GM12878 (cell line): ENCODE results near the gene CD151. TPM values are rescaled to one million over a fixed set of nuclear protein-coding genes. Genes with fewer than 3 reads are reported as not detected.

Source experiments
- ATAC-seq: fragments of 200-7000 bp; cut with Tn5 transposase; 3 replicates; pipeline ENCODE4 v1.9.1; 2020; ENCODE audit warnings: mild to moderate bottlenecking, moderate library complexity
- BruUV-seq: library from RNA; stranded (reverse); fragments of 400-500 nt; replicated peaks from 2 replicates; lab custom pipeline; 2021; lab: Mats Ljungman, UMichigan
- CTCF ChIA-PET: fragments of 300-600 bp; sonication (Branson Sonifier 250); formaldehyde crosslinking; extraction: SDS; loops from one replicate; lab custom pipeline; 2021; ENCODE audit warnings: inconsistent platforms; lab: Yijun Ruan, JAX
- POLR2A ChIA-PET: fragments of 350-600 bp; formaldehyde crosslinking; extraction: SDS; loops from one replicate; lab custom pipeline; 2021; ENCODE audit warnings: inconsistent platforms; lab: Charles Lee
- RAD21 ChIA-PET: fragments of 300-600 bp; sonication (Branson Sonifier 250); formaldehyde crosslinking; loops from one replicate; lab custom pipeline; 2023; ENCODE audit warnings: antibody characterized with exemption; ENCODE audit not compliant: unreplicated experiment; lab: Charles Lee
- SMC1A ChIA-PET: fragments of 300-600 bp; sonication (Branson Sonifier 250); formaldehyde crosslinking; loops from one replicate; lab custom pipeline; 2023; ENCODE audit not compliant: unreplicated experiment, uncharacterized antibody; lab: Charles Lee
- DNase-seq: peaks from one replicate; pipeline ENCODE4 v3.0.0-alpha.2; 2011; ENCODE audit warnings: low read depth, low spot score
- FAIRE-seq: peaks from 3 replicates; lab custom pipeline; 2011; peaks lifted over from hg19 to GRCh38; lab: Jason Lieb, UNC
- H2AFZ ChIP-seq: 2 replicates; pipeline ENCODE4 v1.6.0; 2011; ENCODE audit warnings: low read depth, low read length, control low read depth; ENCODE audit not compliant: control insufficient read depth
- H3K27ac ChIP-seq: 2 replicates; pipeline ENCODE4 v1.5.1; 2011; ENCODE audit warnings: control low read depth; ENCODE audit not compliant: control insufficient read depth, insufficient read depth
- H3K27me3 ChIP-seq, 2 experiments: replicated peaks in 1 of 2; 2 replicates each; pipeline versions ENCODE4 v1.6.0 to v1.6.1; 2011; ENCODE audit warnings: low read length in 1 of 2; ENCODE audit not compliant: control insufficient read depth in 2 of 2, insufficient read depth in 2 of 2
- H3K36me3 ChIP-seq, 2 experiments: 2 replicates each; pipeline ENCODE4 v1.5.1; 2011; ENCODE audit warnings: low read length in 1 of 2; ENCODE audit not compliant: control insufficient read depth in 2 of 2, insufficient read depth in 2 of 2
- H3K4me1 ChIP-seq: 2 replicates; pipeline ENCODE4 v1.6.1; 2011; ENCODE audit warnings: mild to moderate bottlenecking, low read length, moderate library complexity, mixed read lengths; ENCODE audit not compliant: control insufficient read depth, insufficient read depth
- H3K4me2 ChIP-seq: 2 replicates; pipeline ENCODE4 v1.6.0; 2011; ENCODE audit warnings: control low read depth; ENCODE audit not compliant: control insufficient read depth, insufficient read depth
- H3K4me3 ChIP-seq: fragments of 200-600 bp; sonication (generic); 2 replicates; pipeline ENCODE4 v1.5.1; 2016
- H3K79me2 ChIP-seq: 2 replicates; pipeline ENCODE4 v1.6.0; 2011; ENCODE audit warnings: low read length; ENCODE audit not compliant: control insufficient read depth, insufficient read depth
- H3K9ac ChIP-seq: 2 replicates; pipeline ENCODE4 v1.8.0; 2011; ENCODE audit warnings: low read length, control low read depth, mixed read lengths; ENCODE audit not compliant: control insufficient read depth, insufficient read depth
- H3K9me3 ChIP-seq: replicated peaks from 3 replicates; pipeline ENCODE4 v1.5.1; 2011; ENCODE audit warnings: mild to moderate bottlenecking, low read length; ENCODE audit not compliant: control insufficient read depth, insufficient read depth
- H4K20me1 ChIP-seq: 2 replicates; pipeline ENCODE4 v1.6.0; 2011; ENCODE audit not compliant: control insufficient read depth, insufficient read depth
- BACH1 ChIP-seq: fragments of 450-650 bp; IDR thresholded peaks from 2 replicates; pipeline ENCODE4 v1.6.1; 2017; ENCODE audit warnings: mild to moderate bottlenecking, borderline replicate concordance
- CBX3 ChIP-seq: fragments of 200-600 bp; sonication (generic); IDR thresholded peaks from 2 replicates; pipeline ENCODE4 v1.6.1; 2016; ENCODE audit warnings: low read depth, borderline replicate concordance
- GATAD2B ChIP-seq: fragments of 450-650 bp; conservative IDR thresholded peaks from 2 replicates; pipeline ENCODE4 v1.6.1; 2017; ENCODE audit warnings: low read depth, mild to moderate bottlenecking, moderate library complexity
- IKZF1 ChIP-seq: fragments of 450-650 bp; conservative IDR thresholded peaks from 2 replicates; pipeline ENCODE4 v1.6.1; 2017; ENCODE audit warnings: antibody characterized with exemption, mild to moderate bottlenecking
- NR2F1 ChIP-seq: fragments of 450-650 bp; conservative IDR thresholded peaks from 2 replicates; pipeline ENCODE4 v1.6.1; 2017; ENCODE audit warnings: mild to moderate bottlenecking
- PAX8 ChIP-seq: fragments of 450-650 bp; IDR thresholded peaks from 2 replicates; pipeline ENCODE4 v1.6.1; 2017; ENCODE audit warnings: mild to moderate bottlenecking, moderate library complexity
- PML ChIP-seq: IDR thresholded peaks from 2 replicates; pipeline ENCODE4 v1.6.1; 2012; ENCODE audit warnings: low read length, inconsistent platforms
- RAD21 ChIP-seq: IDR thresholded peaks from 2 replicates; pipeline ENCODE4 v1.6.1; 2011; ENCODE audit warnings: mild to moderate bottlenecking, low read depth, low read length, moderate library complexity; ENCODE audit not compliant: insufficient read depth
- SMC3 ChIP-seq: IDR thresholded peaks from 2 replicates; pipeline ENCODE4 v1.6.1; 2011; ENCODE audit warnings: low read length, improper control_type of control experiment, borderline replicate concordance
- SREBF2 ChIP-seq: IDR thresholded peaks from 2 replicates; pipeline ENCODE4 v1.6.1; 2012; ENCODE audit warnings: mild to moderate bottlenecking, low read length
- YY1 ChIP-seq: IDR thresholded peaks from 2 replicates; pipeline ENCODE4 v1.6.1; 2011; ENCODE audit warnings: low read depth, mild to moderate bottlenecking, low read length
- ZSCAN29 ChIP-seq: fragments of 450-650 bp; IDR thresholded peaks from 2 replicates; pipeline ENCODE4 v1.6.1; 2017; ENCODE audit warnings: mild to moderate bottlenecking, moderate library complexity
- WGBS: methylation state at CpG from one replicate; pipeline ENCODE4 v1.1.6; 2016; ENCODE audit warnings: low lambda C conversion rate; ENCODE audit not compliant: insufficient replicate concordance, insufficient coverage; ENCODE audit errors: missing lambda C conversion rate; 5-methylcytosine and 5-hydroxymethylcytosine counted together
- in situ Hi-C: fragments of 300-500 bp; cut with MboI; formaldehyde crosslinking; loops from 9 replicates; pipeline ENCODE4 v1.14.3; 2018; ENCODE audit warnings: mixed read lengths
- intact Hi-C: fragments of 100-400 bp; cut with micrococcal nuclease; formaldehyde crosslinking; loops from one replicate; pipeline ENCODE4 v1.14.2; 2022; ENCODE audit not compliant: unreplicated experiment
- polyA plus RNA-seq, 11 experiments: library from polyadenylated mRNA; depleted of rRNA in 4 of 11; unstranded in 6 of 11; stranded (reverse) in 5 of 11; fragments of >200 nt; fragmentation: Nextera tagmentation in 4 of 11; fragmentation: Illumina TruSeq in 1 of 11; extraction: Ambion mirVana in 4 of 11; extraction: Trizol in 1 of 11; gene quantifications; 1 replicate in 1 of 11; 2 replicates in 10 of 11; pipeline versions ENCODE4 v1.2.1 to v1.2.3, GENCODE V29; 2011 to 2016; ENCODE audit warnings: inconsistent platforms in 2 of 11, missing spikeins in 2 of 11, low read depth in 1 of 11
- total RNA-seq, 4 experiments: library from RNA; depleted of rRNA in 3 of 4; stranded (reverse); fragments of >200 nt in 3 of 4; fragmentation: Illumina TruSeq in 1 of 4; extraction: Trizol in 1 of 4; gene quantifications; 2 replicates each; pipeline versions ENCODE4 v1.2.1 to v1.2.3, GENCODE V29; 2013 to 2021
- TF ChIP-seq, protein P1 (sequence below): IDR thresholded peaks from 2 replicates; pipeline ENCODE4 v1.6.1; 2011; ENCODE audit warnings: low read depth, mild to moderate bottlenecking, low read length, moderate library complexity, borderline replicate concordance; ENCODE audit errors: extremely low read depth
- TF ChIP-seq, protein P2 (sequence below): IDR thresholded peaks from 2 replicates; pipeline ENCODE4 v1.6.1; 2012; ENCODE audit warnings: mild to moderate bottlenecking, low read depth, low read length
- TF ChIP-seq, protein P3 (sequence below), 3 experiments: IDR thresholded peaks in 2 of 3; conservative IDR thresholded peaks in 1 of 3; 2 replicates each; pipeline ENCODE4 v1.5.1; 2011; ENCODE audit warnings: low read depth in 3 of 3, low read length in 3 of 3, mild to moderate bottlenecking in 3 of 3, control low read depth in 2 of 3, moderate library complexity in 2 of 3, inconsistent platforms in 1 of 3, mixed read lengths in 1 of 3; ENCODE audit not compliant: control insufficient read depth in 2 of 3, insufficient read depth in 1 of 3; ENCODE audit errors: extremely low read depth in 1 of 3

Gene CD151
- total and polyA plus RNA-seq, 10 of the 15 experiments (the other 5 are each of a cell fraction or from before 2014, with no cell fraction given) = 0.52 to 41.7 (median 14.7) TPM

DNA sequence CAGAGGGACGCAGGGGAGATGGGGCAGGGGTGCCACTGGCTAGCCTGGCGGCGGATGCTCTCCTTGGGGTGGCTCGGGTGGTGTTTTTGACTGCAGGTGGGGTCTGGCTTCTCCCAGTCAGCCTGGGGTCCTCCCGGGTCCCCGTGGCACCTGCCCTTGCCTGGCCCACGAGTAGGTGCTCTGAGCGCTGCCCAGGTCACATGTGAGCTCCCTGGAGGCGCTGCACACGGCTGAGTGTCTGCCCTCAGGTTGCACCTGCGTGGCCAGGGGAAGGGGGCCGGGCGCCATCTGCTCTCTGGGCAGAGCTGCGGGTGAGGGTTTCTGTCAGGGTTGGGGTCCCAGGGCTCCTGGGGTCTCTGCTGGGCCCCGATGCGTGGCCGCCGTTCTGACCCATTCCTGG lies 15.1 kb downstream of the CD151 start (continued):
- TF ChIP-seq SREBF2 = no peak
- TF ChIP-seq PML = no peak
- TF ChIP-seq, protein P1, sequence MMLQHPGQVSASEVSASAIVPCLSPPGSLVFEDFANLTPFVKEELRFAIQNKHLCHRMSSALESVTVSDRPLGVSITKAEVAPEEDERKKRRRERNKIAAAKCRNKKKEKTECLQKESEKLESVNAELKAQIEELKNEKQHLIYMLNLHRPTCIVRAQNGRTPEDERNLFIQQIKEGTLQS = no peak
- no peak for TF ChIP-seq CBX3

DNA sequence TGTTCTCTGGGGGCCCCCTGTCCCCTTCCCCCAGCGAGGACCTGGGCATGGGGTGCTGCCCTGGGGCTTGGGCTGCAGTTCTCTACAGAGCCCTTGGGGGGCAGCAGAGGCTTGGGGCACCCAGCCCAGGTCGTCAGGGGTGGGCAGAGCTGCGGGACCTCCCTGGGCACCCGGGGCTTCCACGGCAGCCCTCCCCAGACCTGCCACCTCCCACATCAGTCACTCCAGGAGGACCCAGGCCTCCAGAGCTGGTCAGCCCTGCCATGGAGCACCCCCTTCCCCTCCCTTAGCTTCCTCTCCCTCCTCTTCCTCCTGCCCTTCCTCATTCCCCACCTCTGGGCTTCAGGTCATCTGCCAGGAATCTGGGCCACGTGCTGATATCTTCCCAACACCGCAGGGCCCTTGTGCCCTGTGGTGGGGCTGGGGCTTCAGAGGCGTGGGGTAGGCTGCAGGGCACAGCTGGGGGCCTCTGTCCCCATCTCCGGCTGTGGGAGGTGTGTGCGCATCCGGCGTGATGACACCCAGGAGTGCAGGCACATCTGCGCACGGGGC lies 15.7 kb downstream of the CD151 start:
- Histone ChIP-seq H3K27ac (no peak overlapping the region), H3K79me2 (no peaks in the 10 kb centered on the region), H3K9me3 (no peaks in the 10 kb centered on the region), H3K4me2 (no peak overlapping the region), H3K4me1 (peaks cover 8% of the 10 kb centered on the region), H4K20me1 (no peaks in the 10 kb centered on the region), H2AFZ (no peak overlapping the region), H3K27me3 (no peaks in the 10 kb centered on the region; a peak in 1 of 4 replicates), H3K9ac (no peak overlapping the region), H3K4me3 (no peak overlapping the region), H3K36me3 (no peaks in the 10 kb centered on the region)
- no peak for TF ChIP-seq BACH1
- TF ChIP-seq YY1 = peak; percentile 21; the same call in 1 of the 2 replicates
- TF ChIP-seq, protein P2, sequence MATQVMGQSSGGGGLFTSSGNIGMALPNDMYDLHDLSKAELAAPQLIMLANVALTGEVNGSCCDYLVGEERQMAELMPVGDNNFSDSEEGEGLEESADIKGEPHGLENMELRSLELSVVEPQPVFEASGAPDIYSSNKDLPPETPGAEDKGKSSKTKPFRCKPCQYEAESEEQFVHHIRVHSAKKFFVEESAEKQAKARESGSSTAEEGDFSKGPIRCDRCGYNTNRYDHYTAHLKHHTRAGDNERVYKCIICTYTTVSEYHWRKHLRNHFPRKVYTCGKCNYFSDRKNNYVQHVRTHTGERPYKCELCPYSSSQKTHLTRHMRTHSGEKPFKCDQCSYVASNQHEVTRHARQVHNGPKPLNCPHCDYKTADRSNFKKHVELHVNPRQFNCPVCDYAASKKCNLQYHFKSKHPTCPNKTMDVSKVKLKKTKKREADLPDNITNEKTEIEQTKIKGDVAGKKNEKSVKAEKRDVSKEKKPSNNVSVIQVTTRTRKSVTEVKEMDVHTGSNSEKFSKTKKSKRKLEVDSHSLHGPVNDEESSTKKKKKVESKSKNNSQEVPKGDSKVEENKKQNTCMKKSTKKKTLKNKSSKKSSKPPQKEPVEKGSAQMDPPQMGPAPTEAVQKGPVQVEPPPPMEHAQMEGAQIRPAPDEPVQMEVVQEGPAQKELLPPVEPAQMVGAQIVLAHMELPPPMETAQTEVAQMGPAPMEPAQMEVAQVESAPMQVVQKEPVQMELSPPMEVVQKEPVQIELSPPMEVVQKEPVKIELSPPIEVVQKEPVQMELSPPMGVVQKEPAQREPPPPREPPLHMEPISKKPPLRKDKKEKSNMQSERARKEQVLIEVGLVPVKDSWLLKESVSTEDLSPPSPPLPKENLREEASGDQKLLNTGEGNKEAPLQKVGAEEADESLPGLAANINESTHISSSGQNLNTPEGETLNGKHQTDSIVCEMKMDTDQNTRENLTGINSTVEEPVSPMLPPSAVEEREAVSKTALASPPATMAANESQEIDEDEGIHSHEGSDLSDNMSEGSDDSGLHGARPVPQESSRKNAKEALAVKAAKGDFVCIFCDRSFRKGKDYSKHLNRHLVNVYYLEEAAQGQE = no peak
- TF ChIP-seq, protein P3, sequence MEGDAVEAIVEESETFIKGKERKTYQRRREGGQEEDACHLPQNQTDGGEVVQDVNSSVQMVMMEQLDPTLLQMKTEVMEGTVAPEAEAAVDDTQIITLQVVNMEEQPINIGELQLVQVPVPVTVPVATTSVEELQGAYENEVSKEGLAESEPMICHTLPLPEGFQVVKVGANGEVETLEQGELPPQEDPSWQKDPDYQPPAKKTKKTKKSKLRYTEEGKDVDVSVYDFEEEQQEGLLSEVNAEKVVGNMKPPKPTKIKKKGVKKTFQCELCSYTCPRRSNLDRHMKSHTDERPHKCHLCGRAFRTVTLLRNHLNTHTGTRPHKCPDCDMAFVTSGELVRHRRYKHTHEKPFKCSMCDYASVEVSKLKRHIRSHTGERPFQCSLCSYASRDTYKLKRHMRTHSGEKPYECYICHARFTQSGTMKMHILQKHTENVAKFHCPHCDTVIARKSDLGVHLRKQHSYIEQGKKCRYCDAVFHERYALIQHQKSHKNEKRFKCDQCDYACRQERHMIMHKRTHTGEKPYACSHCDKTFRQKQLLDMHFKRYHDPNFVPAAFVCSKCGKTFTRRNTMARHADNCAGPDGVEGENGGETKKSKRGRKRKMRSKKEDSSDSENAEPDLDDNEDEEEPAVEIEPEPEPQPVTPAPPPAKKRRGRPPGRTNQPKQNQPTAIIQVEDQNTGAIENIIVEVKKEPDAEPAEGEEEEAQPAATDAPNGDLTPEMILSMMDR (IDR thresholded peaks at IDR 0.05 in 2 of 3, conservative IDR thresholded peaks at IDR 0.05 in 1 of 3; ENCODE audit: control insufficient read depth in 2 of 3, extremely low read depth in 1 of 3, insufficient read depth in 1 of 3, low read depth in 3 of 3, low read length in 3 of 3) = peak; percentile 80 to 98 (median 86)
- no peak for TF ChIP-seq IKZF1
- no peak for TF ChIP-seq ZSCAN29
- TF ChIP-seq RAD21 = peak; percentile 87
- TF ChIP-seq SMC3 = peak; percentile 59
- no peak; the same call in 1 of the 2 replicates for TF ChIP-seq NR2F1
- TF ChIP-seq PAX8 = no peak
- TF ChIP-seq GATAD2B = peak; percentile 40; the same call in 1 of the 2 replicates
- ChIA-PET CTCF (interaction anchor here (0.6 to 3.4 kb wide), 7 partner anchors 18 to 205 kb away, joined by 3 to 23 read pairs (median 3); no protein-coding TSS in a partner anchor), RAD21 (interaction anchor here (0.8 to 1.1 kb wide), 2 partner anchors 202 to 203 kb away, joined by 3 read pairs; no protein-coding TSS in a partner anchor), POLR2A (no interaction called here), SMC1A (no interaction called here)
- FAIRE-seq = no peak
- in situ Hi-C loops = loop anchor here (10.0 kb wide), 2 partner anchors 206 to 1006 kb away; partner anchors contain the start of gene LSP1
- WGBS = 11% methylated on average over 14 of the region's 14 CpGs
- no TSS peak for BruUV-seq
- intact Hi-C loops = loop anchor here (1.0 kb wide), 1 partner anchor 203 kb away; no protein-coding TSS in a partner anchor
- DNase-seq = no peak
- peak; percentile 72 for ATAC-seq
